H4 (cell line): ENCODE results near the gene SMAD7. TPM values are rescaled to one million over a fixed set of nuclear protein-coding genes. Genes with fewer than 3 reads are reported as not detected.

Source experiments
- DNase-seq: peaks from one replicate; pipeline ENCODE4 v3.0.0-alpha.2; 2015; ENCODE audit warnings: low spot score
- total RNA-seq: library from RNA; depleted of rRNA; stranded (reverse); fragments of >200 nt; shearing (Covaris generic); gene quantifications from 2 replicates; pipeline ENCODE4 v1.2.3, GENCODE V29; 2014

Gene SMAD7
- total RNA-seq, 1 experiment from 2014 or later: 10.1 TPM

- DNase-seq: peak; percentile 54
Measured at GRCh38 chr18:48959921-48960920, 9.5 kb upstream of the SMAD7 start.

- DNase-seq: no peak
Measured at GRCh38 chr18:48959551-48959920, 8.8 kb upstream of the SMAD7 start.

GRCh38 chr18:48958951-48959350, 8.2 kb upstream of the SMAD7 start:
- DNase-seq: no peak

- DNase-seq: no peak
Measured at GRCh38 chr18:48957616-48958015, 6.9 kb upstream of the SMAD7 start.

GRCh38 chr18:48957136-48957535, 6.4 kb upstream of the SMAD7 start:
- DNase-seq: no peak

GRCh38 chr18:48956356-48956755, 5.6 kb upstream of the SMAD7 start:
- DNase-seq: no peak

GRCh38 chr18:48955830-48956261, 5.1 kb upstream of the SMAD7 start:
- peak; percentile 63 for DNase-seq

GRCh38 chr18:48954886-48955819, 4.4 kb upstream of the SMAD7 start:
- no peak for DNase-seq

GRCh38 chr18:48953104-48953706, 2.4 kb upstream of the SMAD7 start:
- DNase-seq: no peak

GRCh38 chr18:48952287-48953103, 1.7 kb upstream of the SMAD7 start:
- DNase-seq: peak; percentile 73

GRCh38 chr18:48951448-48952286, 902 bp upstream of the SMAD7 start:
- DNase-seq: peak; percentile 84

- no peak for DNase-seq
Measured at GRCh38 chr18:48949606-48950535, 894 bp downstream of the SMAD7 start.

- DNase-seq: peak; percentile 42
Measured at GRCh38 chr18:48949050-48949605, 1.6 kb downstream of the SMAD7 start.

- DNase-seq: peak; percentile 73
Measured at GRCh38 chr18:48948112-48949049, 2.4 kb downstream of the SMAD7 start.

- DNase-seq: no peak
Measured at GRCh38 chr18:48947560-48947959, 3.2 kb downstream of the SMAD7 start.

GRCh38 chr18:48947092-48947491, 3.7 kb downstream of the SMAD7 start:
- no peak for DNase-seq

GRCh38 chr18:48946329-48946835, 4.4 kb downstream of the SMAD7 start:
- DNase-seq: peak; percentile 79

- DNase-seq: no peak
Measured at GRCh38 chr18:48945953-48946217, 4.9 kb downstream of the SMAD7 start.
